SK-N-SH (cell line): ENCODE results near the gene AFAP1. TPM values are rescaled to one million over a fixed set of nuclear protein-coding genes. Genes with fewer than 3 reads are reported as not detected.
A peak's percentile ranks its signal among the peaks of the same experiment; 100 is the strongest.

Experiments
- CTCF ChIA-PET: fragments of 300-600, 350-600 bp; formaldehyde crosslinking; extraction: SDS; loops from one replicate; lab custom pipeline; 2021; lab: Yijun Ruan, JAX
- POLR2A ChIA-PET: fragments of 350-600 bp; sonication (Branson Sonifier 250); formaldehyde crosslinking; extraction: SDS; loops from one replicate; lab custom pipeline; 2020; ENCODE audit warnings: antibody characterized with exemption, inconsistent platforms; lab: Yijun Ruan, JAX
- DNase-seq: peaks from one replicate; pipeline ENCODE4 v3.0.0; 2012
- H2AFZ ChIP-seq: fragments of 200-600 bp; sonication (generic); 2 replicates; pipeline ENCODE4 v1.8.1; 2016; ENCODE audit warnings: antibody characterized with exemption, mild to moderate bottlenecking, low read depth
- H3F3A ChIP-seq: fragments of 200-600 bp; sonication (generic); replicated peaks from 2 replicates; pipeline ENCODE3; 2016; ENCODE audit warnings: antibody characterized with exemption, mild to moderate bottlenecking; ENCODE audit not compliant: insufficient read depth
- H3K27ac ChIP-seq, 2 experiments: fragments of 200-500 bp in 1 of 2; fragments of 200-600 bp in 1 of 2; sonication (Bioruptor generic) in 1 of 2; sonication (generic), shearing (Covaris generic) in 1 of 2; 2 replicates each; pipeline versions ENCODE4 v1.5.1 to v1.6.1; 2014 to 2016; ENCODE audit warnings: low read depth in 2 of 2, inconsistent platforms in 1 of 2, low read length in 1 of 2, mild to moderate bottlenecking in 1 of 2, mixed read lengths in 1 of 2
- H3K27me3 ChIP-seq: fragments of 200-600 bp; sonication (generic), shearing (Covaris generic); 2 replicates; pipeline ENCODE4 v1.6.1; 2016; ENCODE audit warnings: mixed run types; ENCODE audit not compliant: insufficient read depth
- H3K36me3 ChIP-seq, 2 experiments: fragments of 200-500 bp in 1 of 2; fragments of 200-600 bp in 1 of 2; sonication (Bioruptor generic) in 1 of 2; sonication (generic) in 1 of 2; replicated peaks in 1 of 2; 2 replicates each; pipeline versions ENCODE3 to v1.5.1; 2014 to 2016; ENCODE audit warnings: low read length in 1 of 2, mild to moderate bottlenecking in 1 of 2; ENCODE audit not compliant: insufficient read depth in 2 of 2, control insufficient read depth in 1 of 2
- H3K4me1 ChIP-seq, 2 experiments: fragments of 200-500 bp in 1 of 2; fragments of 200-600 bp in 1 of 2; sonication (Bioruptor generic) in 1 of 2; sonication (generic), shearing (Covaris generic) in 1 of 2; 2 replicates each; pipeline versions ENCODE4 v1.5.1 to v1.6.1; 2014 to 2016; ENCODE audit warnings: low read depth in 1 of 2, low read length in 1 of 2, mixed run types in 1 of 2; ENCODE audit not compliant: insufficient read depth in 2 of 2, control insufficient read depth in 1 of 2
- H3K4me2 ChIP-seq: fragments of 200-600 bp; sonication (generic), shearing (Covaris generic); 2 replicates; pipeline ENCODE4 v1.6.1; 2017; ENCODE audit warnings: mixed run types
- H3K4me3 ChIP-seq, 2 experiments: fragments of 200-500 bp in 1 of 2; fragments of 200-600 bp in 1 of 2; sonication (Bioruptor generic) in 1 of 2; sonication (generic), shearing (Covaris generic) in 1 of 2; 2 replicates each; pipeline versions ENCODE4 v1.5.1 to v1.8.1; 2014 to 2016; ENCODE audit warnings: low read depth in 2 of 2, inconsistent platforms in 1 of 2, low read length in 1 of 2, mild to moderate bottlenecking in 1 of 2, mixed read lengths in 1 of 2, moderate library complexity in 1 of 2
- H3K79me2 ChIP-seq: fragments of 200-600 bp; sonication (generic); 2 replicates; pipeline ENCODE4 v1.8.1; 2017; ENCODE audit warnings: mild to moderate bottlenecking; ENCODE audit not compliant: insufficient read depth
- H3K9ac ChIP-seq: fragments of 200-600 bp; sonication (generic); 2 replicates; pipeline ENCODE4 v1.6.1; 2017; ENCODE audit warnings: mixed run types
- H3K9me2 ChIP-seq: fragments of 200-600 bp; sonication (generic); 2 replicates; pipeline ENCODE4 v1.6.1; 2017; ENCODE audit warnings: mixed run types
- H3K9me3 ChIP-seq: fragments of 200-600 bp; sonication (generic); 2 replicates; pipeline ENCODE4 v1.6.1; 2017; ENCODE audit warnings: mixed run types, mild to moderate bottlenecking, moderate library complexity
- H4K20me1 ChIP-seq: fragments of 200-600 bp; sonication (generic); 2 replicates; pipeline ENCODE4 v1.6.1; 2017; ENCODE audit warnings: mild to moderate bottlenecking, mixed run types; ENCODE audit not compliant: insufficient read depth
- CTCF ChIP-seq: fragments of 200-600 bp; sonication (generic); IDR thresholded peaks from 2 replicates; pipeline ENCODE4 v1.6.1; 2017; ENCODE audit warnings: antibody characterized with exemption, mild to moderate bottlenecking, moderate library complexity
- ELF1 ChIP-seq: IDR thresholded peaks from 2 replicates; pipeline ENCODE4 v1.4.0; 2012
- EZH2phosphoT487 ChIP-seq: fragments of 200-600 bp; sonication (generic); IDR thresholded peaks from 2 replicates; pipeline ENCODE4 v1.6.1; 2017; ENCODE audit warnings: low read depth, mixed run types, mild to moderate bottlenecking, antibody characterized with exemption, moderate library complexity, borderline replicate concordance
- FOSL2 ChIP-seq: IDR thresholded peaks from 2 replicates; pipeline ENCODE4 v1.4.0; 2012; ENCODE audit warnings: low read depth, mild to moderate bottlenecking, moderate library complexity, borderline replicate concordance
- FOXM1 ChIP-seq: IDR thresholded peaks from 2 replicates; pipeline ENCODE4 v1.4.0; 2012; ENCODE audit warnings: low read depth, mild to moderate bottlenecking
- GATA2 ChIP-seq: sonication (generic); formaldehyde crosslinking; IDR thresholded peaks from 2 replicates; pipeline ENCODE4 v1.5.0; 2020; ENCODE audit warnings: mild to moderate bottlenecking, missing genetic modification reagents
- MAX ChIP-seq: IDR thresholded peaks from 2 replicates; pipeline ENCODE4 v1.4.0; 2012; ENCODE audit warnings: low read depth
- NFIC ChIP-seq: IDR thresholded peaks from 2 replicates; pipeline ENCODE4 v1.4.0; 2012; ENCODE audit warnings: borderline replicate concordance
- POLR2AphosphoS5 ChIP-seq: IDR thresholded peaks from 2 replicates; pipeline ENCODE4 v1.6.1; 2012; ENCODE audit warnings: low read depth, low read length
- RCOR1 ChIP-seq: fragments of 150-350 bp; IDR thresholded peaks from 2 replicates; pipeline ENCODE4 v1.6.1; 2017; ENCODE audit warnings: antibody characterized with exemption, low read length
- REST ChIP-seq: IDR thresholded peaks from 2 replicates; pipeline ENCODE4 v1.6.1; 2012; ENCODE audit warnings: mild to moderate bottlenecking, low read depth, low read length, moderate library complexity
- RXRA ChIP-seq: IDR thresholded peaks from 2 replicates; pipeline ENCODE4 v1.4.0; 2012; ENCODE audit warnings: low read depth, mild to moderate bottlenecking, borderline replicate concordance
- SIN3A ChIP-seq: IDR thresholded peaks from 2 replicates; pipeline ENCODE4 v1.6.1; 2012; ENCODE audit warnings: low read depth, mild to moderate bottlenecking, low read length, moderate library complexity, borderline replicate concordance
- TEAD4 ChIP-seq: IDR thresholded peaks from 2 replicates; pipeline ENCODE4 v1.4.0; 2012; ENCODE audit warnings: mild to moderate bottlenecking, borderline replicate concordance; ENCODE audit not compliant: insufficient read depth
- WGBS: methylation state at CpG from one replicate; pipeline ENCODE4 v1.1.6; 2017; ENCODE audit warnings: low lambda C conversion rate; 5-methylcytosine and 5-hydroxymethylcytosine counted together
- polyA plus RNA-seq, 3 experiments: library from polyadenylated mRNA; depleted of rRNA; stranded (reverse); fragments of >200 nt; gene quantifications; 2 replicates each; pipeline ENCODE4 v1.2.3, GENCODE V29; 2012

The AFAP1 gene
- polyA plus RNA-seq, 1 of the 3 experiments (the other 2 are of a cell fraction): 67.9 TPM

- Histone ChIP-seq H4K20me1 (peaks cover 100% of the 10 kb centered on the region), H3F3A (peaks cover 33% of the 10 kb centered on the region), H3K27me3 (no peaks in the 10 kb centered on the region), H3K9ac (no peak overlapping the region), H3K79me2 (peaks cover 100% of the 10 kb centered on the region), H2AFZ (no peak overlapping the region), H3K4me1 (peaks cover 8 to 9% of the 10 kb centered on the region in 2 experiments; a peak in 3 of 4 replicates), H3K4me3 (no peak overlapping the region), H3K4me2 (peak overlapping the region; percentile 31), H3K9me2 (no peaks in the 10 kb centered on the region), H3K36me3 (peaks cover 2 to 35% of the 10 kb centered on the region in 2 experiments), H3K9me3 (no peaks in the 10 kb centered on the region), H3K27ac (peak overlapping the region; percentile 48 to 76)
- TF ChIP-seq EZH2phosphoT487 (no peak), MAX (no peak), REST (no peak), GATA2 (CRISPR knock-in tag) (no peak), CTCF (no peak), SIN3A (no peak), ELF1 (no peak)
- CTCF ChIA-PET: interaction anchor here (0.7 to 11.3 kb wide), 4 partner anchors 12 to 119 kb away, joined by 3 to 231 read pairs (median 4); no protein-coding TSS in a partner anchor
- DNase-seq: no peak
- WGBS: 71% methylated on average over 7 of the region's 7 CpGs
- POLR2A ChIA-PET: no interaction called here
Observed at GRCh38 chr4:7924163-7924562, 15.5 kb downstream of the AFAP1 start.

- Histone ChIP-seq H3K4me3 (no peak overlapping the region), H2AFZ (no peak overlapping the region), H3K4me2 (no peak overlapping the region), H3K9me3 (no peaks in the 10 kb centered on the region), H3K4me1 (peaks cover 8 to 15% of the 10 kb centered on the region in 2 experiments; a peak in 3 of 4 replicates), H3K79me2 (peaks cover 91% of the 10 kb centered on the region), H3K9ac (no peak overlapping the region), H3F3A (peaks cover 29% of the 10 kb centered on the region), H3K9me2 (no peaks in the 10 kb centered on the region), H4K20me1 (peaks cover 98% of the 10 kb centered on the region), H3K27ac (peak overlapping the region in 1 of 2 experiments; percentile 48; a peak in 1 of 4 replicates), H3K36me3 (peaks cover 6 to 32% of the 10 kb centered on the region in 2 experiments), H3K27me3 (no peaks in the 10 kb centered on the region)
- POLR2A ChIA-PET: no interaction called here
- 94% methylated on average over 7 of the region's 7 CpGs for WGBS
- DNase-seq: no peak
- CTCF ChIA-PET: interaction anchor here (1.0 to 11.3 kb wide), 2 partner anchors 37 to 117 kb away, joined by 3 to 231 read pairs; no protein-coding TSS in a partner anchor
- TF ChIP-seq CTCF (no peak), POLR2AphosphoS5 (no peak), NFIC (no peak), TEAD4 (no peak), FOSL2 (no peak), RCOR1 (no peak), RXRA (no peak), FOXM1 (no peak), EZH2phosphoT487 (no peak), REST (no peak)
Observed at GRCh38 chr4:7922466-7922865, 17.2 kb downstream of the AFAP1 start.
